GM23248 (cell line): ENCODE data around the gene CFAP74.

ENCODE experiments used
- EZH2 ChIP-seq: fragments of 200-600 bp; sonication (generic); IDR thresholded peaks from 2 replicates; pipeline ENCODE4 v1.6.1; 2018; ENCODE audit warnings: antibody characterized with exemption, mild to moderate bottlenecking; ENCODE audit not compliant: insufficient read depth, poor library complexity, severe bottlenecking
- EZH2phosphoT487 ChIP-seq: fragments of 200-600 bp; sonication (generic); IDR thresholded peaks from 2 replicates; pipeline ENCODE4 v1.6.1; 2018; ENCODE audit warnings: antibody characterized with exemption, moderate library complexity, mild to moderate bottlenecking, low read depth; ENCODE audit not compliant: insufficient read depth

- no peak for TF ChIP-seq EZH2
- TF ChIP-seq EZH2phosphoT487 = no peak
These were observed 88.5 kb downstream of the CFAP74 start, which contains the start of gene CALML6 for GRCh38 chr1:1914971-1915692.
